ENCODE measurements around the gene PRR18.

Gene PRR18, protein sequence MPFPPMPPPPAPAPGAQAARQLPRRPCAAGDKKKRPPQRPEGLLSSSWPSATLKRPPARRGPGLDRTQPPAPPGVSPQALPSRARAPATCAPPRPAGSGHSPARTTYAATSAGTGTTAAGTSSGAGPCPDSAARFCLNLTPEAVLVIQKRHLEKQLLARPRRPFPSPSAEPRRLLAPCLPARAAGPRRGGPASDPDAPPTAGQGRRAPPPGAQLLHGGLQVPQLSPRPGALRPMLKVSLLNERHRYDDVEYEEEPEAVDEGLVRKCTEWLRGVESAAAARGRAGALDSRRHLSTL

DNA sequence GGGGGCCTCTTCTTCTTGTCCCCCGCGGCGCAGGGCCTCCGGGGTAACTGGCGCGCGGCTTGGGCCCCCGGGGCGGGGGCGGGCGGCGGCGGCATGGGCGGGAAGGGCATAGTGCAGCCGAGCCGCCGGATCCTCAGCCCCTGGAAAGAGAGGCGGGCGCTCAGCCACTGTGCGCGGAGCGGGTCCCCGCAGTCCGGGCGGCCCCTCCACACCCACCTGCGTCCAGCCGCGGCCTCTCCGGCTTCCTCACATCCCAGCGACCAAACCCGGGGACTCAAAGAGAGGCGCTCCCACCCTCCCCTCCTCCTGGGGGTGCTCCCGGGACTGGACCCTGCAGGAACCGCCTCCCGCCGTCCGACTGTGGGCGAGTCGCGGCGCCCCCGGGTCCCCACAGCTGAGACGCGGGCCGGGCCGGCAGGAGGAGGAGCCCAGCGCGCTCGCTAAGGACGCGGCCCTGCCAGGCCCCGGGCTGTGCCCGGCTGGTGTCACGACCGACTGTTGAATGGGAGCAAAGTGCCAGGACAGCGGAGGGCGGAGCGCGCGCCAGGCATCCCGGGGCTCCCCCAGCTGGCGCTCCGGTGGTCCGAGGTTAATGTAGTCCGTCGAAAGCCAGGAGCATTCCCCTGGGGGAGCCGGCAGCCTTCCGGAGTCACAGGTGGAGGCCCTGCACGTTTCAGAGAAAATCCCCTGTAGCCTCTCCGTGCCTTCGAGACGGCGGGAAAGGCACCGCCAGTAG, at the start of gene PRR18:
Gene PRR18, minus strand, starts transcription at position 360 of the 736 bp plus-strand sequence. Its CDS starts 250 bp downstream, at position 110.
- no peak for DNase-seq (ENCODE audit: low read depth)
- TF ChIP-seq, protein P1, sequence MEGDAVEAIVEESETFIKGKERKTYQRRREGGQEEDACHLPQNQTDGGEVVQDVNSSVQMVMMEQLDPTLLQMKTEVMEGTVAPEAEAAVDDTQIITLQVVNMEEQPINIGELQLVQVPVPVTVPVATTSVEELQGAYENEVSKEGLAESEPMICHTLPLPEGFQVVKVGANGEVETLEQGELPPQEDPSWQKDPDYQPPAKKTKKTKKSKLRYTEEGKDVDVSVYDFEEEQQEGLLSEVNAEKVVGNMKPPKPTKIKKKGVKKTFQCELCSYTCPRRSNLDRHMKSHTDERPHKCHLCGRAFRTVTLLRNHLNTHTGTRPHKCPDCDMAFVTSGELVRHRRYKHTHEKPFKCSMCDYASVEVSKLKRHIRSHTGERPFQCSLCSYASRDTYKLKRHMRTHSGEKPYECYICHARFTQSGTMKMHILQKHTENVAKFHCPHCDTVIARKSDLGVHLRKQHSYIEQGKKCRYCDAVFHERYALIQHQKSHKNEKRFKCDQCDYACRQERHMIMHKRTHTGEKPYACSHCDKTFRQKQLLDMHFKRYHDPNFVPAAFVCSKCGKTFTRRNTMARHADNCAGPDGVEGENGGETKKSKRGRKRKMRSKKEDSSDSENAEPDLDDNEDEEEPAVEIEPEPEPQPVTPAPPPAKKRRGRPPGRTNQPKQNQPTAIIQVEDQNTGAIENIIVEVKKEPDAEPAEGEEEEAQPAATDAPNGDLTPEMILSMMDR (IDR thresholded peaks at IDR 0.05; ENCODE audit: low read depth, low read length, missing control alignments) = no peak
- H3K4me3 ChIP-seq (ENCODE audit: low read depth, low read length) = peak within 1 kb of the TSS; percentile 63

- TF ChIP-seq, protein P1 (IDR thresholded peaks at IDR 0.05; ENCODE audit: low read depth, low read length, missing control alignments) = no peak
- DNase-seq (ENCODE audit: low read depth) = no peak
- H3K4me3 ChIP-seq (ENCODE audit: low read depth, low read length) = no peak overlapping the region
Measured at GRCh38 chr6:166355552-166355951, 47.4 kb upstream of the PRR18 start.

DNA sequence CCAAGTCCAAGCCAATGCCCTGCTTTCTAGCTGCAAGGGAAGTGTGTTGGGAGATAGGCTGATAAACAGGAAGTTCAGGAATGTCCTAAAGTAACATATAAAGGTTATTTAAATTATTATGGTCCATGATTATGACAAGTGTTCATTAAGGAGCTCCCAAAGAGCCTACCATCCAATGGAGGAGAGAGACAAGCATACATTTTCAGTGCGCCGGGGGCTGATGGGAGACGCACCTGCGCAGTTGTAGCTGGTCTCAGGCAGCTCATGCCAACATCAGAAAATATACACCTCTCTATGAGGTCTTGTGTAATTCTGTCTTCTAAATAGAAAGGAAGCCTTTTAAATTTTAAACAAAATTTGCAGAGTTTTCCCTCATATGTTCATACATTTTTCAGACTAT, 46.8 kb upstream of the PRR18 start:
- H3K4me3 ChIP-seq (ENCODE audit: low read depth, low read length) = no peak overlapping the region
- TF ChIP-seq, protein P1 (IDR thresholded peaks at IDR 0.05; ENCODE audit: low read depth, low read length, missing control alignments) = no peak
- no peak for DNase-seq (ENCODE audit: low read depth)

DNA sequence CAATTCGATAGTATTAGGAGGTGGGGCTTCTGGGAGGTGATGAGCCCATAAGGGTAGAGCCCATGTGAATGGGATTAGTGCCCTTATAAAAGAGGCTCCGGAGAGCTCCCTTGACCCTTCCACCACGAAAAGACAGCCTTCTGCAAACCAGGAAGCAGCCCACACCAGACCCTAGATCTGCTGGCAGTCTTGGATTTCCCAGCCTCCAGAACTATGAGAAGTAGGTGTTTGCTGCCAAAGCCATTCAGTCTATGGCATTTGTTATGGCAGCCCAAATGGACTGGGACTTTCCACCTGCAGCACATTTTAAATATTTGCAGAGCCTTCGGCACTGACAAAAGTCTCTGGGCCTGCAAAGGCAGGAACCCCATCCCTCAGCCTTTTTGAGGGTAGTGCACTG, 46.0 kb upstream of the PRR18 start:
- TF ChIP-seq, protein P1 (IDR thresholded peaks at IDR 0.05; ENCODE audit: low read depth, low read length, missing control alignments) = no peak
- DNase-seq (ENCODE audit: low read depth) = no peak
- no peak overlapping the region for H3K4me3 ChIP-seq (ENCODE audit: low read depth, low read length)

GRCh38 chr6:166353507-166353906, 45.3 kb upstream of the PRR18 start:
- DNase-seq (ENCODE audit: low read depth) = no peak
- TF ChIP-seq, protein P1 (IDR thresholded peaks at IDR 0.05; ENCODE audit: low read depth, low read length, missing control alignments) = no peak
- H3K4me3 ChIP-seq (ENCODE audit: low read depth, low read length) = no peak overlapping the region

- no peak for DNase-seq (ENCODE audit: low read depth)
- no peak overlapping the region for H3K4me3 ChIP-seq (ENCODE audit: low read depth, low read length)
- TF ChIP-seq, protein P1 (IDR thresholded peaks at IDR 0.05; ENCODE audit: low read depth, low read length, missing control alignments) = no peak
Measured at GRCh38 chr6:166352923-166353322, 44.7 kb upstream of the PRR18 start.
